A673 (cell line): ENCODE results near the gene RABGEF1. TPM values are rescaled to one million over a fixed set of nuclear protein-coding genes. Genes with fewer than 3 reads are reported as not detected.

Source experiments
- BruUV-seq: library from RNA; stranded (reverse); fragments of 400-500 nt; replicated peaks from 2 replicates; lab custom pipeline; 2021; lab: Mats Ljungman, UMichigan
- CTCF ChIA-PET: fragments of 300-600 bp; sonication (Branson Sonifier 250); formaldehyde crosslinking; loops from one replicate; lab custom pipeline; 2022; ENCODE audit warnings: antibody characterized with exemption; lab: Charles Lee
- POLR2A ChIA-PET: fragments of 300-600 bp; sonication (Branson Sonifier 250); formaldehyde crosslinking; loops from one replicate; lab custom pipeline; 2022; ENCODE audit warnings: antibody characterized with exemption; ENCODE audit not compliant: low non-redundant PET; lab: Charles Lee
- DNase-seq: peaks from one replicate; pipeline ENCODE4 v3.0.0-alpha.2; 2015; ENCODE audit warnings: low spot score
- H3K27ac ChIP-seq: fragments of 200-600 bp; sonication (generic); 2 replicates; pipeline ENCODE4 v1.5.1; 2016; ENCODE audit warnings: mixed run types, low read depth, mild to moderate bottlenecking, mixed read lengths, antibody characterized with exemption, low read length; ENCODE audit not compliant: poor library complexity, severe bottlenecking
- H3K27me3 ChIP-seq: fragments of 200-600 bp; sonication (generic); replicated peaks from 2 replicates; pipeline ENCODE4 v1.6.1; 2017; ENCODE audit warnings: mixed run types, low read depth, mild to moderate bottlenecking, mixed read lengths, antibody characterized with exemption, low read length; ENCODE audit not compliant: insufficient read depth, poor library complexity
- H3K36me3 ChIP-seq: fragments of 200-600 bp; sonication (generic); 2 replicates; pipeline ENCODE4 v1.6.1; 2016; ENCODE audit warnings: mixed run types, mild to moderate bottlenecking, mixed read lengths, antibody characterized with exemption, low read length; ENCODE audit not compliant: insufficient read depth, poor library complexity, severe bottlenecking
- H3K4me1 ChIP-seq: fragments of 200-600 bp; sonication (generic); 2 replicates; pipeline ENCODE4 v1.6.1; 2017; ENCODE audit warnings: mixed run types, mild to moderate bottlenecking, mixed read lengths, antibody characterized with exemption, low read length; ENCODE audit not compliant: insufficient read depth, poor library complexity, severe bottlenecking
- H3K4me3 ChIP-seq: fragments of 200-600 bp; sonication (generic); 2 replicates; pipeline ENCODE4 v1.5.1; 2016; ENCODE audit warnings: low read depth, mixed run types, mild to moderate bottlenecking, mixed read lengths, low read length; ENCODE audit not compliant: poor library complexity, severe bottlenecking
- H3K9me3 ChIP-seq: fragments of 200-600 bp; sonication (generic); 2 replicates; pipeline ENCODE4 v1.6.1; 2016; ENCODE audit warnings: mixed run types, low read depth, mild to moderate bottlenecking, mixed read lengths, antibody characterized with exemption, low read length; ENCODE audit not compliant: poor library complexity, severe bottlenecking
- CTCF ChIP-seq: fragments of 300-800, 200-600 bp; sonication (generic); conservative IDR thresholded peaks from 2 replicates; pipeline ENCODE4 v1.5.1; 2017; ENCODE audit warnings: low read depth, mild to moderate bottlenecking, antibody characterized with exemption, low read length, moderate library complexity, mixed read lengths
- EZH2 ChIP-seq: fragments of 200-600 bp; sonication (generic); IDR thresholded peaks from 2 replicates; pipeline ENCODE4 v1.6.1; 2017; ENCODE audit warnings: borderline replicate concordance, low read depth, mild to moderate bottlenecking, mixed read lengths, antibody characterized with exemption, low read length; ENCODE audit not compliant: poor library complexity, severe bottlenecking
- intact Hi-C: fragments of 100-400 bp; cut with micrococcal nuclease; formaldehyde crosslinking; loops from one replicate; pipeline ENCODE4 v1.10.0; 2022; ENCODE audit not compliant: unreplicated experiment
- total RNA-seq: library from RNA; stranded (reverse); gene quantifications from 2 replicates; pipeline ENCODE4 v1.2.3, GENCODE V29; 2021

RABGEF1 gene
- total RNA-seq, 1 experiment from 2014 or later = 20.0 TPM

- no peak for TF ChIP-seq CTCF
- no peak for TF ChIP-seq EZH2
- Histone ChIP-seq H3K9me3 (no peaks in the 10 kb centered on the region), H3K4me1 (no peaks in the 10 kb centered on the region), H3K36me3 (no peaks in the 10 kb centered on the region), H3K4me3 (no peak overlapping the region), H3K27me3 (no peaks in the 10 kb centered on the region), H3K27ac (no peak overlapping the region)
- no peak for DNase-seq
- CTCF ChIA-PET = no interaction called here
- intact Hi-C loops = no loop called here
- POLR2A ChIA-PET = no interaction called here
- BruUV-seq = no TSS peak
Measured at GRCh38 chr7:66837661-66838060, 97.1 kb downstream of the RABGEF1 start.

- CTCF ChIA-PET = no interaction called here
- H3K27me3 ChIP-seq = no peaks in the 10 kb centered on the region
- intact Hi-C loops = loop anchor here (5.0 to 10.0 kb wide), 2 partner anchors 153 to 155 kb away; partner anchors contain the start of genes SBDS and TYW1
- no peaks in the 10 kb centered on the region for H3K36me3 ChIP-seq
- H3K9me3 ChIP-seq = no peaks in the 10 kb centered on the region
- TF ChIP-seq CTCF (no peak), EZH2 (no peak)
- no peak overlapping the region for H3K27ac ChIP-seq
- no peak overlapping the region for H3K4me3 ChIP-seq
- no peaks in the 10 kb centered on the region for H3K4me1 ChIP-seq
- no TSS peak for BruUV-seq
- POLR2A ChIA-PET = no interaction called here
- no peak for DNase-seq
Measured at GRCh38 chr7:66839814-66840213, 99.3 kb downstream of the RABGEF1 start.

- ChIA-PET POLR2A (no interaction called here), CTCF (no interaction called here)
- Histone ChIP-seq H3K36me3 (no peaks in the 10 kb centered on the region), H3K27me3 (no peaks in the 10 kb centered on the region), H3K9me3 (no peaks in the 10 kb centered on the region), H3K4me1 (no peaks in the 10 kb centered on the region), H3K4me3 (no peak overlapping the region), H3K27ac (no peak overlapping the region)
- BruUV-seq = no TSS peak
- intact Hi-C loops = loop anchor here (5.0 to 10.0 kb wide), 2 partner anchors 153 to 154 kb away; partner anchors contain the start of genes SBDS and TYW1
- DNase-seq = no peak
- TF ChIP-seq CTCF = no peak
- TF ChIP-seq EZH2 = no peak
Measured at GRCh38 chr7:66840316-66840715, 99.8 kb downstream of the RABGEF1 start.
